BE2C (cell line): ENCODE data around the gene TCF7L1.

Source experiments
- DNase-seq: peaks from one replicate; pipeline ENCODE4 v3.0.0-alpha.2; 2020
- H3K27me3 ChIP-seq: fragments of 250-450 bp; sonication (Bioruptor Pico); 2 replicates; pipeline ENCODE4 v1.5.1; 2020; ENCODE audit warnings: mild to moderate bottlenecking
- H3K36me3 ChIP-seq: fragments of 250-450 bp; sonication (Bioruptor Pico); 2 replicates; pipeline ENCODE4 v1.5.1; 2020; ENCODE audit warnings: mild to moderate bottlenecking
- H3K4me1 ChIP-seq: fragments of 250-450 bp; sonication (Bioruptor Pico); 2 replicates; pipeline ENCODE4 v1.5.1; 2020
- H3K4me3 ChIP-seq: 2 replicates; pipeline ENCODE4 v1.5.1; 2011; ENCODE audit warnings: low read depth, low read length
- H3K9me3 ChIP-seq: fragments of 250-450 bp; sonication (Bioruptor Pico); 2 replicates; pipeline ENCODE4 v1.5.1; 2020
- TF ChIP-seq, protein P1 (sequence below): IDR thresholded peaks from 2 replicates; pipeline ENCODE4 v1.5.1; 2012; ENCODE audit warnings: mild to moderate bottlenecking, low read depth, low read length

TCF7L1 gene

GRCh38 chr2:85169581-85169980 is 36.4 kb downstream of the TCF7L1 start:
- Histone ChIP-seq H3K36me3 (no peaks in the 10 kb centered on the region), H3K27me3 (no peaks in the 10 kb centered on the region), H3K4me1 (no peaks in the 10 kb centered on the region), H3K9me3 (no peaks in the 10 kb centered on the region), H3K4me3 (no peak overlapping the region)
- DNase-seq = no peak
- TF ChIP-seq, protein P1, sequence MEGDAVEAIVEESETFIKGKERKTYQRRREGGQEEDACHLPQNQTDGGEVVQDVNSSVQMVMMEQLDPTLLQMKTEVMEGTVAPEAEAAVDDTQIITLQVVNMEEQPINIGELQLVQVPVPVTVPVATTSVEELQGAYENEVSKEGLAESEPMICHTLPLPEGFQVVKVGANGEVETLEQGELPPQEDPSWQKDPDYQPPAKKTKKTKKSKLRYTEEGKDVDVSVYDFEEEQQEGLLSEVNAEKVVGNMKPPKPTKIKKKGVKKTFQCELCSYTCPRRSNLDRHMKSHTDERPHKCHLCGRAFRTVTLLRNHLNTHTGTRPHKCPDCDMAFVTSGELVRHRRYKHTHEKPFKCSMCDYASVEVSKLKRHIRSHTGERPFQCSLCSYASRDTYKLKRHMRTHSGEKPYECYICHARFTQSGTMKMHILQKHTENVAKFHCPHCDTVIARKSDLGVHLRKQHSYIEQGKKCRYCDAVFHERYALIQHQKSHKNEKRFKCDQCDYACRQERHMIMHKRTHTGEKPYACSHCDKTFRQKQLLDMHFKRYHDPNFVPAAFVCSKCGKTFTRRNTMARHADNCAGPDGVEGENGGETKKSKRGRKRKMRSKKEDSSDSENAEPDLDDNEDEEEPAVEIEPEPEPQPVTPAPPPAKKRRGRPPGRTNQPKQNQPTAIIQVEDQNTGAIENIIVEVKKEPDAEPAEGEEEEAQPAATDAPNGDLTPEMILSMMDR = no peak

GRCh38 chr2:85170938-85171475 is 37.8 kb downstream of the TCF7L1 start:
- TF ChIP-seq, protein P1 = no peak
- DNase-seq = no peak
- H3K36me3 ChIP-seq = no peaks in the 10 kb centered on the region
- no peaks in the 10 kb centered on the region for H3K27me3 ChIP-seq
- H3K9me3 ChIP-seq = no peaks in the 10 kb centered on the region
- no peak overlapping the region for H3K4me3 ChIP-seq
- no peaks in the 10 kb centered on the region for H3K4me1 ChIP-seq

- H3K27me3 ChIP-seq = no peaks in the 10 kb centered on the region
- TF ChIP-seq, protein P1 = no peak
- no peaks in the 10 kb centered on the region for H3K4me1 ChIP-seq
- no peak for DNase-seq
- H3K9me3 ChIP-seq = no peaks in the 10 kb centered on the region
- H3K36me3 ChIP-seq = no peaks in the 10 kb centered on the region
- H3K4me3 ChIP-seq = no peak overlapping the region
Observed at GRCh38 chr2:85171916-85172315, 38.7 kb downstream of the TCF7L1 start.

GRCh38 chr2:85173909-85174308 is 40.7 kb downstream of the TCF7L1 start:
- Histone ChIP-seq H3K4me3 (no peak overlapping the region), H3K27me3 (no peaks in the 10 kb centered on the region), H3K4me1 (no peaks in the 10 kb centered on the region), H3K9me3 (no peaks in the 10 kb centered on the region), H3K36me3 (no peaks in the 10 kb centered on the region)
- TF ChIP-seq, protein P1 = no peak
- DNase-seq = no peak

DNA sequence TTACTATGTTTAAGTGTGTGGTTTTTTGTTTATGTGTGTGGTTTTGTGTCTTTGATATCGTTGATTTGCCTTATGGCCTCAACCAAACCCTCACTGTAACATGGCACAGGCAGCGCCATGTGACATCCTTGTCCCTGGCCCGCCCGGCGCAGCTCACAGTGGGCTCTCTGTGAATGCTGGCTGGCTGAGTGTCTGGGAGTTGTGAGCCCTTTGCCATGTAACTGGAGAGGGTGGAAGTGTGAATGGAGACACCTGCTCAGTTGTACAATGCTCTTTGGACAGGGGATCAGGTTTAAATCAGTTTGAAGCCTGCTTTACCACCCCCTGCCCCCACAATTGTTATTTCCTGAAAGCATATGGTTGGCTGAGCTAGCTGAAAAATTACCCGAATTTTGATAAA is 41.8 kb downstream of the TCF7L1 start:
- H3K4me3 ChIP-seq = no peak overlapping the region
- TF ChIP-seq, protein P1 = no peak
- DNase-seq = no peak
- no peaks in the 10 kb centered on the region for H3K9me3 ChIP-seq
- no peaks in the 10 kb centered on the region for H3K36me3 ChIP-seq
- H3K27me3 ChIP-seq = no peaks in the 10 kb centered on the region
- no peaks in the 10 kb centered on the region for H3K4me1 ChIP-seq

GRCh38 chr2:85175369-85176299 is 42.4 kb downstream of the TCF7L1 start:
- TF ChIP-seq, protein P1 = no peak
- Histone ChIP-seq H3K4me1 (no peaks in the 10 kb centered on the region), H3K36me3 (no peaks in the 10 kb centered on the region), H3K27me3 (no peaks in the 10 kb centered on the region), H3K4me3 (no peak overlapping the region), H3K9me3 (no peaks in the 10 kb centered on the region)
- DNase-seq = no peak
